ENCODE results near the gene ABCB6. TPM values are rescaled to one million over a fixed set of nuclear protein-coding genes. Genes with fewer than 3 reads are reported as not detected.

ABCB6 gene
- total RNA-seq, 3 donors from 2014 or later = 6.7 to 21.3 (median 10.4) TPM

GRCh38 chr2:219254590-219255201 lies 35.9 kb upstream of the ABCB6 start:
- intact Hi-C loops (cut with DNase I, micrococcal nuclease) = no loop called here
- TF ChIP-seq CTCF (IDR thresholded peaks at IDR 0.05) = no peak
- DNase-seq (no peak), ATAC-seq (peak; percentile 2)
- peaks cover 30% of the 10 kb centered on the region for H3K4me1 ChIP-seq (ENCODE audit: low read depth)
- H3K36me3 ChIP-seq (ENCODE audit: low read depth) = no peaks in the 10 kb centered on the region
- H3K4me3 ChIP-seq = peak overlapping the region; percentile 44
- H3K9me3 ChIP-seq = no peaks in the 10 kb centered on the region

GRCh38 chr2:219253753-219254589 lies 35.2 kb upstream of the ABCB6 start, which contains the start of gene TUBA4A:
TSS of gene TUBA4A (minus strand) at chr2:219253918. CDS start at chr2:219253858, 60 bp downstream.
- Histone ChIP-seq H3K36me3 (ENCODE audit: low read depth) (no peaks in the 10 kb centered on the region), H3K4me3 (peak within 1 kb of the TSS; percentile 44), H3K4me1 (ENCODE audit: low read depth) (peaks cover 37% of the 10 kb centered on the region), H3K9me3 (no peaks in the 10 kb centered on the region)
- intact Hi-C loops (cut with DNase I, micrococcal nuclease) = no loop called here
- ATAC-seq (peak; percentile 83), DNase-seq (peak; percentile 94 to 95 (median 95))
- no peak for TF ChIP-seq CTCF (IDR thresholded peaks at IDR 0.05)

- intact Hi-C loops (cut with DNase I, micrococcal nuclease) = no loop called here
- Histone ChIP-seq H3K4me1 (ENCODE audit: low read depth) (peaks cover 46% of the 10 kb centered on the region), H3K36me3 (ENCODE audit: low read depth) (no peaks in the 10 kb centered on the region), H3K9me3 (no peaks in the 10 kb centered on the region), H3K4me3 (peak within 1 kb of the TSS; percentile 44)
- ATAC-seq (peak; percentile 6), DNase-seq (peak; percentile 52 to 81 (median 70))
- no peak for TF ChIP-seq CTCF (IDR thresholded peaks at IDR 0.05)
Measured at GRCh38 chr2:219252900-219253752, 34.4 kb upstream of the ABCB6 start, which contains the start of gene TUBA4B. TSS of gene TUBA4B (plus strand) at chr2:219253243. CDS start at chr2:219253408, 165 bp downstream.

GRCh38 chr2:219252570-219252899 lies 33.8 kb upstream of the ABCB6 start:
- no peak for TF ChIP-seq CTCF (IDR thresholded peaks at IDR 0.05)
- H3K4me1 ChIP-seq (ENCODE audit: low read depth) = peaks cover 52% of the 10 kb centered on the region
- no peak for ATAC-seq
- no peaks in the 10 kb centered on the region for H3K36me3 ChIP-seq (ENCODE audit: low read depth)
- DNase-seq = peak in 1 of 3 donors; percentile 65
- intact Hi-C loops (cut with DNase I, micrococcal nuclease) = no loop called here
- peak overlapping the region; percentile 44 for H3K4me3 ChIP-seq
- H3K9me3 ChIP-seq = no peaks in the 10 kb centered on the region

- Histone ChIP-seq H3K4me1 (ENCODE audit: low read depth) (peaks cover 56% of the 10 kb centered on the region), H3K36me3 (ENCODE audit: low read depth) (no peaks in the 10 kb centered on the region)
- intact Hi-C loops (cut with DNase I, micrococcal nuclease) = no loop called here
Measured at GRCh38 chr2:219252084-219252483, 33.3 kb upstream of the ABCB6 start.

More at GRCh38 chr2:219252084-219252483, 33.3 kb upstream of the ABCB6 start:
- no peak for DNase-seq
- no peak for TF ChIP-seq CTCF (IDR thresholded peaks at IDR 0.05)
- no peak for ATAC-seq
- Histone ChIP-seq H3K4me3 (no peak overlapping the region), H3K9me3 (no peaks in the 10 kb centered on the region)

Measured in mucosa of descending colon (tissue), 3 donors.